ENCODE measurements around the gene SUCLG1.

GRCh38 chr2:84383271-84383670 is 75.8 kb downstream of the SUCLG1 start:
- TF ChIP-seq CTCF (IDR thresholded peaks at IDR 0.05) (no peak), POLR2A (IDR thresholded peaks at IDR 0.05) (no peak)
